Activated CD8-positive, alpha-beta T cell treated with anti-CD3 and anti-CD28 coated beads for 36 hours (primary cell): ENCODE results near the gene GNA14. TPM values are rescaled to one million over a fixed set of nuclear protein-coding genes. Genes with fewer than 3 reads are reported as not detected.

Source experiments
- ATAC-seq: fragments of 200-7000 bp; cut with Tn5 transposase; one replicate; pipeline ENCODE4 v1.10.0; 2021; ENCODE audit warnings: mild to moderate bottlenecking, moderate library complexity
- CTCF ChIA-PET: fragments of 350-600 bp; sonication (Branson Sonifier 250); formaldehyde crosslinking; loops from one replicate; lab custom pipeline; 2021; ENCODE audit warnings: antibody characterized with exemption; lab: Charles Lee
- POLR2A ChIA-PET: fragments of 350-600 bp; sonication (Branson Sonifier 250); formaldehyde crosslinking; loops from one replicate; lab custom pipeline; 2021; ENCODE audit warnings: antibody characterized with exemption; lab: Charles Lee
- DNase-seq: peaks from one replicate; pipeline ENCODE4 v3.0.0-alpha.2; 2020
- H3K27ac Mint-ChIP-seq: one replicate; pipeline ENCODE4 v1.8.0; 2021; ENCODE audit warnings: mild to moderate bottlenecking, mixed read lengths
- H3K27me3 Mint-ChIP-seq: one replicate; pipeline ENCODE4 v1.8.0; 2021; ENCODE audit warnings: mixed read lengths
- H3K36me3 Mint-ChIP-seq: one replicate; pipeline ENCODE4 v1.8.0; 2021; ENCODE audit warnings: low read depth, mixed read lengths
- H3K4me1 Mint-ChIP-seq: one replicate; pipeline ENCODE4 v1.8.0; 2021; ENCODE audit warnings: low read depth, mixed read lengths
- H3K4me3 Mint-ChIP-seq: one replicate; pipeline ENCODE4 v1.8.0; 2021; ENCODE audit warnings: mild to moderate bottlenecking, moderate library complexity, mixed read lengths
- H3K9me3 Mint-ChIP-seq: one replicate; pipeline ENCODE4 v1.8.0; 2021; ENCODE audit warnings: mixed read lengths
- CTCF ChIP-seq: fragments of 200-600 bp; IDR thresholded peaks from one replicate; pipeline ENCODE4 v1.8.0; 2022; ENCODE audit warnings: antibody characterized with exemption, mild to moderate bottlenecking
- intact Hi-C: fragments of 100-400 bp; cut with micrococcal nuclease; formaldehyde crosslinking; loops from one replicate; pipeline ENCODE4 v1.10.0; 2022
- total RNA-seq, 2 experiments: library from RNA; stranded (reverse); gene quantifications; one replicate each; pipeline ENCODE4 v1.2.3, GENCODE V29; 2021

Gene GNA14
- total RNA-seq, 2 experiments from 2014 or later: not detected

GRCh38 chr9:77424993-77425392, 223.1 kb downstream of the GNA14 start:
- no peak for TF ChIP-seq CTCF
- Mint-ChIP-seq H3K27ac (no peak overlapping the region), H3K4me1 (no peaks in the 10 kb centered on the region), H3K4me3 (no peak overlapping the region), H3K9me3 (peaks cover 2% of the 10 kb centered on the region), H3K27me3 (no peaks in the 10 kb centered on the region), H3K36me3 (peaks cover 2% of the 10 kb centered on the region)
- intact Hi-C loops: no loop called here
- ATAC-seq (no peak), DNase-seq (no peak)
- POLR2A ChIA-PET: no interaction called here
- CTCF ChIA-PET: interaction anchor here (2.0 to 2.6 kb wide), 2 partner anchors 9 to 33 kb away, joined by 9 read pairs; no protein-coding TSS in a partner anchor

GRCh38 chr9:77423841-77424240, 224.3 kb downstream of the GNA14 start:
- Mint-ChIP-seq H3K27me3 (no peaks in the 10 kb centered on the region), H3K4me3 (no peak overlapping the region), H3K27ac (no peak overlapping the region), H3K4me1 (no peaks in the 10 kb centered on the region), H3K9me3 (peaks cover 2% of the 10 kb centered on the region), H3K36me3 (peaks cover 2% of the 10 kb centered on the region)
- TF ChIP-seq CTCF: no peak
- ATAC-seq: no peak
- POLR2A ChIA-PET: no interaction called here
- DNase-seq: no peak
- intact Hi-C loops: no loop called here
- CTCF ChIA-PET: interaction anchor here (0.7 to 2.6 kb wide), 3 partner anchors 10 to 34 kb away, joined by 3 to 9 read pairs (median 9); no protein-coding TSS in a partner anchor

GRCh38 chr9:77422969-77423368, 225.2 kb downstream of the GNA14 start:
- ChIA-PET POLR2A (no interaction called here), CTCF (interaction anchor here (0.7 to 2.6 kb wide), 3 partner anchors 11 to 35 kb away, joined by 3 to 9 read pairs (median 5); no protein-coding TSS in a partner anchor)
- TF ChIP-seq CTCF: no peak
- Mint-ChIP-seq H3K36me3 (peaks cover 2% of the 10 kb centered on the region), H3K4me3 (no peak overlapping the region), H3K27ac (no peak overlapping the region), H3K9me3 (peaks cover 2% of the 10 kb centered on the region), H3K4me1 (no peaks in the 10 kb centered on the region), H3K27me3 (no peaks in the 10 kb centered on the region)
- no peak for DNase-seq
- ATAC-seq: no peak
- intact Hi-C loops: no loop called here

- Mint-ChIP-seq H3K36me3 (peaks cover 2% of the 10 kb centered on the region), H3K27ac (no peak overlapping the region), H3K4me3 (no peak overlapping the region), H3K4me1 (no peaks in the 10 kb centered on the region), H3K9me3 (peaks cover 2% of the 10 kb centered on the region), H3K27me3 (no peaks in the 10 kb centered on the region)
- DNase-seq (no peak), ATAC-seq (no peak)
- intact Hi-C loops: no loop called here
- ChIA-PET CTCF (interaction anchor here (1.4 kb wide), 1 partner anchor 12 kb away, joined by 5 read pairs; no protein-coding TSS in a partner anchor), POLR2A (no interaction called here)
- TF ChIP-seq CTCF: no peak
Observed at GRCh38 chr9:77421506-77422265, 226.4 kb downstream of the GNA14 start.

GRCh38 chr9:77420641-77421040, 227.5 kb downstream of the GNA14 start:
- Mint-ChIP-seq H3K9me3 (peaks cover 2% of the 10 kb centered on the region), H3K27me3 (no peaks in the 10 kb centered on the region), H3K27ac (no peak overlapping the region), H3K4me1 (no peaks in the 10 kb centered on the region), H3K36me3 (peaks cover 2% of the 10 kb centered on the region), H3K4me3 (no peak overlapping the region)
- no peak for ATAC-seq
- CTCF ChIA-PET: interaction anchor here (2.3 kb wide), 1 partner anchor 36 kb away, joined by 10 read pairs; no protein-coding TSS in a partner anchor
- intact Hi-C loops: no loop called here
- no peak for DNase-seq
- TF ChIP-seq CTCF: no peak
- POLR2A ChIA-PET: no interaction called here
